ENCODE data around the gene NMT2. TPM values are rescaled to one million over a fixed set of nuclear protein-coding genes. Genes with fewer than 3 reads are reported as not detected.

The NMT2 gene
- total RNA-seq, 1 experiment from 2014 or later = 11.8 TPM

GRCh38 chr10:15149042-15149771, 19.3 kb downstream of the NMT2 start:
- no peak overlapping the region for H3K18ac ChIP-seq (ENCODE audit: insufficient read length, low read depth, low read length)
- no peaks in the 10 kb centered on the region for H4K20me1 ChIP-seq (ENCODE audit: control insufficient read depth, insufficient read depth, insufficient read length)
- no peak overlapping the region for H3K4me3 Mint-ChIP-seq
- no peak overlapping the region for H3K4me2 ChIP-seq (ENCODE audit: insufficient read depth, insufficient read length, low read length)
- H3K27ac Mint-ChIP-seq = no peak overlapping the region
- peaks cover 0 to 3% (median 0%) of the 10 kb centered on the region in 3 experiments; a peak in 1 of 7 replicates for H3K36me3 Mint-ChIP-seq (ENCODE audit: insufficient read depth in 1 of 3, low read depth in 3 of 3)
- H3K23ac ChIP-seq (ENCODE audit: insufficient read length, low read depth, low read length) = no peak overlapping the region
- no peaks in the 10 kb centered on the region for H3K27me3 Mint-ChIP-seq (ENCODE audit: low read depth)
- H3K23me2 ChIP-seq (ENCODE audit: insufficient read length, low read depth, low read length, poor library complexity, severe bottlenecking) = no peaks in the 10 kb centered on the region
- TF ChIP-seq CTCF (conservative IDR thresholded peaks at IDR 0.05) = no peak
- no peak overlapping the region for H3K4ac ChIP-seq (ENCODE audit: low read depth, low read length)
- peaks cover 3% of the 10 kb centered on the region; the same call in 1 of the 2 replicates for H3K79me2 ChIP-seq (ENCODE audit: insufficient read depth, low read length)
- H2BK20ac ChIP-seq (ENCODE audit: low read depth, low read length, poor library complexity, severe bottlenecking) = no peak overlapping the region
- no peak overlapping the region for H2BK5ac ChIP-seq (ENCODE audit: insufficient read length, low read length)
- H3K9ac ChIP-seq (ENCODE audit: extremely low read depth, insufficient read length, low read length) = no peak overlapping the region
- no peaks in the 10 kb centered on the region; a peak in 1 of 4 replicates for H3K4me1 Mint-ChIP-seq
- no peak for DNase-seq
- H4K91ac ChIP-seq (ENCODE audit: insufficient read length, low read depth, low read length) = no peak overlapping the region
- no peaks in the 10 kb centered on the region; a peak in 1 of 5 replicates for H3K9me3 Mint-ChIP-seq
- no peak overlapping the region for H3K27ac ChIP-seq (ENCODE audit: insufficient read length, low read depth, low read length)
- no peak overlapping the region for H4K8ac ChIP-seq (replicated peaks; ENCODE audit: insufficient read length, low read depth, low read length)
- H3K4me1 ChIP-seq (ENCODE audit: insufficient read depth, low read length) = no peaks in the 10 kb centered on the region
- H2BK120ac ChIP-seq (ENCODE audit: low read depth, low read length, poor library complexity, severe bottlenecking) = no peak overlapping the region
- no peak overlapping the region for H3K56ac ChIP-seq (ENCODE audit: insufficient read length, low read depth, low read length)
- no peak overlapping the region for H2BK15ac ChIP-seq (ENCODE audit: low read depth, low read length)
- no CpG with 5 or more reads among the region's 10 CpGs for WGBS (ENCODE audit: extremely low coverage, insufficient read length, low lambda C conversion rate)
- H4K5ac ChIP-seq (ENCODE audit: insufficient read length, low read depth, low read length) = no peak overlapping the region
- H3K79me1 ChIP-seq (ENCODE audit: insufficient read depth, low read depth, low read length, poor library complexity, severe bottlenecking) = no peaks in the 10 kb centered on the region
- no peak overlapping the region for H2BK12ac ChIP-seq (ENCODE audit: insufficient read length, low read depth, low read length)
- no peaks in the 10 kb centered on the region for H3K9me3 ChIP-seq (ENCODE audit: control insufficient read depth, low read depth, low read length)
- no peak overlapping the region for H3K14ac ChIP-seq (ENCODE audit: insufficient read depth, low read length)
- H2AK5ac ChIP-seq (ENCODE audit: insufficient read length, low read length) = no peak overlapping the region
- no peak overlapping the region for H3T11ph ChIP-seq (ENCODE audit: low read length)
- H3K27me3 ChIP-seq (ENCODE audit: insufficient read depth, low read length) = no peaks in the 10 kb centered on the region
- no peak overlapping the region for H2AFZ ChIP-seq (ENCODE audit: low read length)
